ENCODE measurements around the gene SYNGR1. TPM values are rescaled to one million over a fixed set of nuclear protein-coding genes. Genes with fewer than 3 reads are reported as not detected.

The SYNGR1 gene
- total RNA-seq, 1 donor from 2014 or later, result 2.2 TPM

- intact Hi-C loops (cut with DNase I), result no loop called here
- Histone ChIP-seq H3K4me3 (no peak overlapping the region), H3K4me1 (no peaks in the 10 kb centered on the region), H3K9me3 (no peaks in the 10 kb centered on the region), H3K36me3 (no peaks in the 10 kb centered on the region), H3K27me3 (no peaks in the 10 kb centered on the region), H3K27ac (no peak overlapping the region)
- DNase-seq (ENCODE audit: low spot score in 2 of 2), result no peak
- no peak for TF ChIP-seq CTCF (IDR thresholded peaks at IDR 0.05)
These were observed 11.7 kb downstream of the SYNGR1 start for GRCh38 chr22:39361496-39361895.

GRCh38 chr22:39362271-39362670, 12.5 kb downstream of the SYNGR1 start:
- no peak for DNase-seq (ENCODE audit: low spot score in 2 of 2)
- no peak overlapping the region for H3K4me3 ChIP-seq
- intact Hi-C loops (cut with DNase I), result no loop called here
- H3K9me3 ChIP-seq, result no peaks in the 10 kb centered on the region
- no peak for TF ChIP-seq CTCF (IDR thresholded peaks at IDR 0.05)
- H3K36me3 ChIP-seq, result no peaks in the 10 kb centered on the region
- H3K27me3 ChIP-seq, result no peaks in the 10 kb centered on the region
- no peak overlapping the region for H3K27ac ChIP-seq
- H3K4me1 ChIP-seq, result no peaks in the 10 kb centered on the region

- H3K36me3 ChIP-seq, result no peaks in the 10 kb centered on the region
- intact Hi-C loops (cut with DNase I), result no loop called here
- H3K4me1 ChIP-seq, result no peaks in the 10 kb centered on the region
- H3K4me3 ChIP-seq, result no peak overlapping the region
- H3K9me3 ChIP-seq, result no peaks in the 10 kb centered on the region
- no peak overlapping the region for H3K27ac ChIP-seq
- TF ChIP-seq CTCF (IDR thresholded peaks at IDR 0.05), result no peak
- H3K27me3 ChIP-seq, result no peaks in the 10 kb centered on the region
- no peak for DNase-seq (ENCODE audit: low spot score in 2 of 2)
These were observed 13.1 kb downstream of the SYNGR1 start for GRCh38 chr22:39362932-39363331.

- intact Hi-C loops (cut with DNase I), result no loop called here
- Histone ChIP-seq H3K4me1 (no peaks in the 10 kb centered on the region), H3K36me3 (no peaks in the 10 kb centered on the region), H3K9me3 (no peaks in the 10 kb centered on the region), H3K4me3 (no peak overlapping the region), H3K27ac (no peak overlapping the region), H3K27me3 (no peaks in the 10 kb centered on the region)
- no peak for DNase-seq (ENCODE audit: low spot score in 2 of 2)
- TF ChIP-seq CTCF (IDR thresholded peaks at IDR 0.05), result no peak
These were observed 14.1 kb downstream of the SYNGR1 start for GRCh38 chr22:39363751-39364515.

GRCh38 chr22:39364714-39365491, 15.1 kb downstream of the SYNGR1 start:
- Histone ChIP-seq H3K36me3 (no peaks in the 10 kb centered on the region), H3K27me3 (no peaks in the 10 kb centered on the region), H3K4me3 (no peak overlapping the region), H3K9me3 (no peaks in the 10 kb centered on the region), H3K4me1 (no peaks in the 10 kb centered on the region), H3K27ac (no peak overlapping the region)
- DNase-seq (ENCODE audit: low spot score in 2 of 2), result no peak
- intact Hi-C loops (cut with DNase I), result no loop called here
- TF ChIP-seq CTCF (IDR thresholded peaks at IDR 0.05), result no peak

All from ascending aorta (tissue), 2 donors.